K562 (cell line): ENCODE measurements around the gene G6PD. TPM values are rescaled to one million over a fixed set of nuclear protein-coding genes. Genes with fewer than 3 reads are reported as not detected.

ENCODE experiments used
- ATAC-seq: fragments of 200-7000 bp; cut with Tn5 transposase; 3 replicates; pipeline ENCODE4 v1.9.1; 2020; ENCODE audit warnings: moderate library complexity
- BruUV-seq: library from RNA; stranded (reverse); fragments of 400-500 nt; replicated peaks from 2 replicates; lab custom pipeline; 2021; lab: Mats Ljungman, UMichigan
- CTCF ChIA-PET: fragments of 300-600 bp; formaldehyde crosslinking; extraction: SDS; loops from one replicate; lab custom pipeline; 2021; ENCODE audit warnings: low intra/inter-chr PET ratio; lab: Yijun Ruan, JAX
- POLR2A ChIA-PET: fragments of 300-600, 350-650 bp; sonication (Branson Sonifier 250); formaldehyde crosslinking; extraction: SDS; loops from one replicate; lab custom pipeline; 2021; ENCODE audit warnings: antibody characterized with exemption, inconsistent platforms; lab: Yijun Ruan, JAX
- DNase-seq, 4 experiments: peaks; one replicate each; pipeline versions ENCODE4 v3.0.0 to v3.0.0-alpha.2; 2011 to 2018; ENCODE audit warnings: low spot score in 3 of 4, mixed read lengths in 3 of 4; ENCODE audit errors: extremely low read depth in 1 of 4
- FAIRE-seq: peaks from 2 replicates; lab custom pipeline; 2011; peaks lifted over from hg19 to GRCh38; lab: Jason Lieb, UNC
- H2AFZ ChIP-seq: 2 replicates; pipeline ENCODE4 v1.6.0; 2011; ENCODE audit warnings: low read depth, low read length, control low read depth, inconsistent platforms
- H3K27ac ChIP-seq: fragments of 200-600 bp; 3 replicates; pipeline ENCODE4 v1.8.0; 2011; ENCODE audit warnings: low read depth, mild to moderate bottlenecking, control low read depth, inconsistent platforms, low read length, moderate library complexity, mixed read lengths; ENCODE audit errors: extremely low read depth
- H3K27me3 ChIP-seq, 2 experiments: fragments of 300-600 bp in 1 of 2; 2 replicates in 1 of 2; 3 replicates in 1 of 2; pipeline versions ENCODE4 v1.6.0 to v1.8.0; 2011; ENCODE audit warnings: inconsistent platforms in 2 of 2, low read length in 2 of 2, mild to moderate bottlenecking in 1 of 2, mixed read lengths in 1 of 2, moderate library complexity in 1 of 2; ENCODE audit not compliant: control insufficient read depth in 2 of 2, insufficient read depth in 2 of 2
- H3K36me3 ChIP-seq: fragments of 300-600 bp; 3 replicates; pipeline ENCODE4 v1.8.0; 2011; ENCODE audit warnings: mild to moderate bottlenecking, low read length, inconsistent platforms; ENCODE audit not compliant: control insufficient read depth, insufficient read depth
- H3K4me1 ChIP-seq, 2 experiments: fragments of 200-600 bp in 1 of 2; replicated peaks in 1 of 2; 2 replicates in 1 of 2; 3 replicates in 1 of 2; pipeline versions ENCODE4 v1.5.1 to v1.8.0; 2011; ENCODE audit warnings: inconsistent platforms in 2 of 2, low read length in 2 of 2, mild to moderate bottlenecking in 1 of 2, mixed read lengths in 1 of 2, moderate library complexity in 1 of 2; ENCODE audit not compliant: control insufficient read depth in 2 of 2, insufficient read depth in 2 of 2
- H3K4me2 ChIP-seq: 2 replicates; pipeline ENCODE4 v1.6.1; 2011; ENCODE audit warnings: low read length, control low read depth, inconsistent platforms, mixed read lengths; ENCODE audit not compliant: insufficient read depth
- H3K4me3 ChIP-seq: fragments of 200-600 bp; sonication (generic), shearing (Covaris generic); 2 replicates; pipeline ENCODE4 v1.5.1; 2016; ENCODE audit warnings: control low read depth, inconsistent platforms
- H3K79me2 ChIP-seq: fragments of 200-600 bp; 3 replicates; pipeline ENCODE4 v1.8.0; 2011; ENCODE audit warnings: low read length, inconsistent platforms; ENCODE audit not compliant: control insufficient read depth, insufficient read depth
- H3K9ac ChIP-seq, 2 experiments: 2 replicates each; pipeline versions ENCODE4 v1.6.0 to v1.6.1; 2011; ENCODE audit warnings: low read depth in 2 of 2, low read length in 2 of 2, control low read depth in 1 of 2, inconsistent platforms in 1 of 2, mild to moderate bottlenecking in 1 of 2, mixed read lengths in 1 of 2; ENCODE audit not compliant: insufficient read depth in 1 of 2
- H3K9me1 ChIP-seq: one replicate; pipeline ENCODE4 v1.6.0; 2011; ENCODE audit warnings: inconsistent platforms, mild to moderate bottlenecking, low read length, moderate library complexity; ENCODE audit not compliant: control insufficient read depth, insufficient read depth
- H3K9me3 ChIP-seq: replicated peaks from 2 replicates; pipeline ENCODE4 v1.5.1; 2011; ENCODE audit warnings: low read depth, low read length, inconsistent platforms; ENCODE audit not compliant: control insufficient read depth, insufficient read depth
- H4K20me1 ChIP-seq: replicated peaks from 2 replicates; pipeline ENCODE4 v1.6.1; 2011; ENCODE audit warnings: low read length, inconsistent platforms, mixed read lengths; ENCODE audit not compliant: control insufficient read depth, insufficient read depth
- CC2D1A ChIP-seq: fragments of 450-650 bp; IDR thresholded peaks from 2 replicates; pipeline ENCODE4 v1.6.1; 2017; ENCODE audit warnings: mild to moderate bottlenecking
- CREB3 ChIP-seq: fragments of 450-650 bp; conservative IDR thresholded peaks from 2 replicates; pipeline ENCODE4 v1.6.1; 2016; ENCODE audit warnings: missing genetic modification characterization, low read depth, mild to moderate bottlenecking, missing compliant biosample characterization, moderate library complexity
- DNMT1 ChIP-seq: fragments of 450-650 bp; IDR thresholded peaks from 2 replicates; pipeline ENCODE4 v1.6.1; 2016; ENCODE audit warnings: antibody characterized with exemption, mild to moderate bottlenecking
- HCFC1 ChIP-seq: IDR thresholded peaks from 2 replicates; pipeline ENCODE4 v1.6.1; 2012; ENCODE audit warnings: low read depth, low read length, improper control_type of control experiment
- JUND ChIP-seq, 2 experiments: IDR thresholded peaks; 2 replicates in 1 of 2; 3 replicates in 1 of 2; pipeline ENCODE4 v1.6.1; 2011; ENCODE audit warnings: borderline replicate concordance in 2 of 2, low read depth in 2 of 2, low read length in 2 of 2, improper control_type of control experiment in 1 of 2, missing biosample characterization in 1 of 2, missing genetic modification characterization in 1 of 2, missing genetic modification reagents in 1 of 2
- KAT7 ChIP-seq: sonication (generic); formaldehyde crosslinking; IDR thresholded peaks from 2 replicates; pipeline ENCODE4 v1.8.0; 2022; ENCODE audit warnings: missing genetic modification reagents, mild to moderate bottlenecking, borderline replicate concordance
- MAX ChIP-seq: sonication (generic); formaldehyde crosslinking; IDR thresholded peaks from 2 replicates; pipeline ENCODE4 v1.9.0; 2022; ENCODE audit warnings: mild to moderate bottlenecking, missing genetic modification reagents
- MEF2D ChIP-seq: conservative IDR thresholded peaks from 2 replicates; pipeline ENCODE4 v1.6.1; 2016; ENCODE audit warnings: low read depth, missing genetic modification characterization, missing compliant biosample characterization
- NFE2 ChIP-seq: IDR thresholded peaks from 2 replicates; pipeline ENCODE4 v1.6.1; 2014; ENCODE audit warnings: antibody characterized with exemption, low read depth
- YBX1 ChIP-seq: fragments of 450-650 bp; IDR thresholded peaks from 2 replicates; pipeline ENCODE4 v1.7.1; 2016; ENCODE audit warnings: mild to moderate bottlenecking
- ZNF395 ChIP-seq: fragments of 200-800 bp; sonication (Bioruptor generic); IDR thresholded peaks from 2 replicates; pipeline ENCODE4 v1.6.1; 2017; ENCODE audit warnings: missing genetic modification characterization, missing compliant biosample characterization
- WGBS: fragments of 100-300 bp; shearing (Covaris generic); methylation state at CpG from one replicate; pipeline ENCODE4 v1.1.6; 2016; ENCODE audit warnings: low coverage, mixed read lengths; ENCODE audit not compliant: insufficient coverage; ENCODE audit errors: missing lambda C conversion rate; 5-methylcytosine and 5-hydroxymethylcytosine counted together
- in situ Hi-C: fragments of 300-500 bp; cut with MboI; formaldehyde crosslinking; loops from 4 replicates; pipeline ENCODE4 v1.15.0; 2018; ENCODE audit warnings: inconsistent platforms, mixed read lengths
- intact Hi-C: fragments of 100-400 bp; cut with micrococcal nuclease; formaldehyde crosslinking; loops from 2 replicates; pipeline ENCODE4 v1.14.2; 2022
- polyA plus RNA-seq, 8 experiments: library from polyadenylated mRNA; depleted of rRNA in 4 of 8; stranded (reverse) in 5 of 8; unstranded in 3 of 8; fragments of >200 nt; fragmentation: Nextera tagmentation in 2 of 8; fragmentation: Illumina TruSeq in 1 of 8; extraction: Ambion mirVana in 2 of 8; extraction: Trizol in 1 of 8; gene quantifications; 2 replicates each; pipeline versions ENCODE4 v1.2.1 to v1.2.3, GENCODE V29; 2011 to 2014; ENCODE audit warnings: inconsistent platforms in 1 of 8, missing spikeins in 1 of 8
- total RNA-seq, 7 experiments: library from RNA; depleted of rRNA in 6 of 7; stranded (reverse); fragments of >200 nt in 6 of 7; fragmentation: Illumina TruSeq in 2 of 7; extraction: Trizol in 2 of 7; gene quantifications; 2 replicates each; pipeline versions ENCODE4 v1.2.1 to v1.2.3, GENCODE V29; 2011 to 2021; ENCODE audit warnings: low replicate concordance in 1 of 7

The G6PD gene
- total and polyA plus RNA-seq, 9 of the 15 experiments (the other 6 are each of a cell fraction or from before 2014, with no cell fraction given), result 2.9 to 222 (median 66.4) TPM

- TF ChIP-seq ZNF395 (peak; percentile 85), CREB3 (tag) (0 out of 2 replicates have a peak, but pooled peaks have one; percentile 70), KAT7 (CRISPR knock-in tag) (0 out of 2 replicates have a peak, but pooled peaks have one; percentile 50), MEF2D (tag) (peak; percentile 56; the same call in 1 of the 2 replicates), CC2D1A (no peak)
- TF ChIP-seq, all 486 proteins: peak for 10
Observed at GRCh38 chrX:154541589-154541895, 5.1 kb downstream of the G6PD start (continued).

- H4K20me1 ChIP-seq, result no peaks in the 10 kb centered on the region
- H3K4me2 ChIP-seq, result peak overlapping the region; percentile 87
- H3K36me3 ChIP-seq, result peaks cover 64% of the 10 kb centered on the region
- no peak overlapping the region for H2AFZ ChIP-seq
- ChIA-PET CTCF (interaction anchor here (0.6 kb wide), 1 partner anchor 165 kb away, joined by 3 read pairs; no protein-coding TSS in a partner anchor), POLR2A (interaction anchor here (0.6 to 1.9 kb wide), 8 partner anchors 11 to 895 kb away, joined by 3 to 12 read pairs (median 4); partner anchors contain the start of gene ATP6AP1)
- 59% methylated on average over 14 of the region's 19 CpGs for WGBS
- ATAC-seq (peak; percentile 12; the same call in 2 of the 3 replicates), DNase-seq (no peak), FAIRE-seq (peak; percentile 15)
- no peaks in the 10 kb centered on the region for H3K27me3 ChIP-seq
- peaks cover 69% of the 10 kb centered on the region for H3K79me2 ChIP-seq
- no peak overlapping the region for H3K4me3 ChIP-seq
- TF ChIP-seq DNMT1, result no peak
- no peak for TF ChIP-seq JUND (IDR thresholded peaks at IDR 0.05; ENCODE audit: borderline replicate concordance, low read depth, low read length)
- TF ChIP-seq JUND (tag; IDR thresholded peaks at IDR 0.05; ENCODE audit: borderline replicate concordance, low read depth, low read length), result peak; percentile 11; the same call in 1 of the 3 replicates
- TF ChIP-seq MAX (CRISPR knock-in tag), result peak; percentile 50
- TF ChIP-seq NFE2, result peak; percentile 45; the same call in 1 of the 2 replicates
- no peak for TF ChIP-seq HCFC1
- TF ChIP-seq YBX1, result no peak
- peak overlapping the region; percentile 91 for H3K9ac ChIP-seq
- H3K4me1 ChIP-seq, result peaks cover 38 to 51% of the 10 kb centered on the region in 2 experiments
- no TSS peak for BruUV-seq
- intact Hi-C loops (no loop called here), in situ Hi-C loops (loop anchor here (25.0 kb wide), 1 partner anchor 379 kb away; no protein-coding TSS in a partner anchor)
- no peaks in the 10 kb centered on the region for H3K9me1 ChIP-seq
- no peaks in the 10 kb centered on the region for H3K9me3 ChIP-seq
- H3K27ac ChIP-seq, result peak overlapping the region; percentile 94
Observed at GRCh38 chrX:154540897-154541535, 5.6 kb downstream of the G6PD start.
